Kidney (tissue), 14 donors: ENCODE results near the gene ZNF362. TPM values are rescaled to one million over a fixed set of nuclear protein-coding genes. Genes with fewer than 3 reads are reported as not detected.

Source experiments
- DNase-seq, 5 donors: peaks; one replicate each; pipeline ENCODE4 v3.0.0-alpha.2; 2013 to 2020
- FAIRE-seq: peaks from 2 replicates; lab custom pipeline; 2012; peaks lifted over from hg19 to GRCh38; lab: Jason Lieb, UNC
- H3K27ac ChIP-seq, 2 donors: one replicate each; pipeline ENCODE4 v1.7.0; 2013; ENCODE audit warnings: low read depth in 2 of 2, low read length in 2 of 2, inconsistent platforms in 1 of 2
- H3K27me3 ChIP-seq: one replicate; pipeline ENCODE4 v1.7.1; 2013; ENCODE audit warnings: low read length, inconsistent platforms; ENCODE audit not compliant: control insufficient read depth, insufficient read depth
- H3K36me3 ChIP-seq, 3 donors: one replicate each; pipeline versions ENCODE4 v1.7.0 to v1.7.1; 2013; ENCODE audit warnings: low read length in 3 of 3, control low read depth in 1 of 3, inconsistent platforms in 1 of 3; ENCODE audit not compliant: insufficient read depth in 3 of 3, control insufficient read depth in 2 of 3
- H3K4me1 ChIP-seq, 3 donors: one replicate each; pipeline versions ENCODE4 v1.7.0 to v1.7.1; 2013; ENCODE audit warnings: low read length in 3 of 3, inconsistent platforms in 1 of 3, low read depth in 1 of 3; ENCODE audit not compliant: control insufficient read depth in 2 of 3, insufficient read depth in 2 of 3
- H3K4me3 ChIP-seq, 3 donors: one replicate each; pipeline versions ENCODE4 v1.7.0 to v1.8.1; 2013; ENCODE audit warnings: low read length in 3 of 3, control low read depth in 1 of 3, inconsistent platforms in 1 of 3
- H3K9ac ChIP-seq, 3 donors: one replicate each; pipeline versions ENCODE4 v1.7.0 to v1.7.1; 2013; ENCODE audit warnings: low read length in 3 of 3, control low read depth in 1 of 3, inconsistent platforms in 1 of 3
- H3K9me3 ChIP-seq, 3 donors: one replicate each; pipeline versions ENCODE4 v1.7.0 to v1.7.1; 2013; ENCODE audit warnings: low read length in 3 of 3, control low read depth in 1 of 3, inconsistent platforms in 1 of 3; ENCODE audit not compliant: control insufficient read depth in 2 of 3, insufficient read depth in 1 of 3
- intact Hi-C: fragments of 100-400 bp; cut with DNase I; formaldehyde crosslinking; loops from one replicate; pipeline ENCODE4 v1.11.1; 2022
- polyA plus RNA-seq: library from polyadenylated mRNA; stranded (reverse); fragments of 350-450 nt; fragmentation: Illumina TruSeq; extraction: RNeasy Lipid Tissue Mini Kit (QIAGEN cat#74804); gene quantifications from one replicate; pipeline ENCODE4 v1.2.3, GENCODE V29; 2014; ENCODE audit warnings: low read depth, low replicate concordance; ENCODE audit not compliant: insufficient read depth
- total RNA-seq: library from RNA; stranded (reverse); fragmentation: NEBNext Ultra II Directional; extraction: Animal tissue kit (Norgen Biotek cat#: 25700); gene quantifications from one replicate; pipeline ENCODE4 v1.2.1, GENCODE V29; 2021
- TF ChIP-seq, protein P1 (sequence below): IDR thresholded peaks from 3 replicates; pipeline ENCODE4 v1.5.1; 2012; ENCODE audit warnings: mild to moderate bottlenecking, moderate library complexity, borderline replicate concordance; ENCODE audit not compliant: insufficient read depth; ENCODE audit errors: extremely low read depth
- donor health status: control.
- donor health status: control.
- donor health status: control.
- donor health status: control.
- donor health status: control.
- donor health status: DM: yes; HTN: yes; CAD: no.
- donor health status: Normal renal cell carcinoma (clear cell type).

ZNF362 gene
- total and polyA plus RNA-seq, 2 donors from 2014 or later: 17.4 to 36.9 TPM

DNA sequence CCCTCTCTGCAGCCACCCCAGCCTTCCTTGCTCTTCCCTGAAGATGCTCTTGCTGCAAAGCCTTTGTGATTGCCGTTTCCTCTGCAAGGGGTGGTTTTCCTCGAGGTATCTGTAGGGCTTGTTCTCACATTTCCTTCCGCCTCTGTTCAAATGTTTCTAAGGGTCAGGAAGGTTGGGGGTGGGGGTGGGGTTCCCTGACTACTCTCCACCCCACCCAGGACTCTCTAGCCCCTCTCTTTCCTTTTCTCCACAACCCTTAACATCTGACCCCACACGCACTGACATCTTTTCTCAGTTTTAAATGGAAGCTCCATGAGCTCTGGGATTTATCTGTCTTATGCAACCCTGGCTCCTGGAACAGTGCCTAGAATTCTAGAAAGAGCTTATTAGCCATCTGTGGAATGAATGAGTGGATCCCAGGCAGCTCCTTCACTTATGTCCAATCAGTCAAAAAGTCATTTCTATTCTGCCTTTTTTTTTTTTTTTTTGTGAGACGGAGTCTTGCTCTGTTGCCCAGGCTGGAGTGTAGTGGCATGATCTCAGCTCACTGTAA lies 27.3 kb upstream of the ZNF362 start:
- intact Hi-C loops: no loop called here
- H3K4me1 ChIP-seq: peaks cover 0 to 4% (median under 1%) of the 10 kb centered on the region in 3 donors
- no peak overlapping the region for H3K4me3 ChIP-seq
- no peaks in the 10 kb centered on the region for H3K36me3 ChIP-seq
- peaks cover 0 to 7% (median 0%) of the 10 kb centered on the region in 3 donors for H3K9me3 ChIP-seq
- TF ChIP-seq, protein P1, sequence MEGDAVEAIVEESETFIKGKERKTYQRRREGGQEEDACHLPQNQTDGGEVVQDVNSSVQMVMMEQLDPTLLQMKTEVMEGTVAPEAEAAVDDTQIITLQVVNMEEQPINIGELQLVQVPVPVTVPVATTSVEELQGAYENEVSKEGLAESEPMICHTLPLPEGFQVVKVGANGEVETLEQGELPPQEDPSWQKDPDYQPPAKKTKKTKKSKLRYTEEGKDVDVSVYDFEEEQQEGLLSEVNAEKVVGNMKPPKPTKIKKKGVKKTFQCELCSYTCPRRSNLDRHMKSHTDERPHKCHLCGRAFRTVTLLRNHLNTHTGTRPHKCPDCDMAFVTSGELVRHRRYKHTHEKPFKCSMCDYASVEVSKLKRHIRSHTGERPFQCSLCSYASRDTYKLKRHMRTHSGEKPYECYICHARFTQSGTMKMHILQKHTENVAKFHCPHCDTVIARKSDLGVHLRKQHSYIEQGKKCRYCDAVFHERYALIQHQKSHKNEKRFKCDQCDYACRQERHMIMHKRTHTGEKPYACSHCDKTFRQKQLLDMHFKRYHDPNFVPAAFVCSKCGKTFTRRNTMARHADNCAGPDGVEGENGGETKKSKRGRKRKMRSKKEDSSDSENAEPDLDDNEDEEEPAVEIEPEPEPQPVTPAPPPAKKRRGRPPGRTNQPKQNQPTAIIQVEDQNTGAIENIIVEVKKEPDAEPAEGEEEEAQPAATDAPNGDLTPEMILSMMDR: no peak
- no peaks in the 10 kb centered on the region for H3K27me3 ChIP-seq
- FAIRE-seq: no peak
- no peak overlapping the region for H3K9ac ChIP-seq
- no peak overlapping the region for H3K27ac ChIP-seq
- DNase-seq: peak in 2 of 5 donors; percentile 40 to 82

DNA sequence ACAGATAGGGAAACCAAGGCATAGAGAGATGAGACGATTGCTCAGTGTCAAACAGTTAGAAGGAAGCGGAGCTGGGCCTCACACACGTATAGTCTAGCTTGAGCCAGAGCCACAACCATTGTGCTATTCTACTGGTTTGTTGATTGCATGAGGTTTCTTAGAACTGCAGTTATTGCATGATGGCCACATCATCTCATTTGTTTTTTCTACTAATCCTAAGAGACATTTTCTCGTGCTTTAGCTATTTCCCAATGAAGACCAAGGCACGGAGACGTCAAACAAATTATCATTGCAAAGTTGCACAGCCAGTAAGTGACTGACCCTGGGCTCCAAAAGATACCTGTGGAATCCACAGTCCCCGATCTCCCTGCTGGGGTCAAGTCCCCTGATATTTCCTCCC lies 25.1 kb upstream of the ZNF362 start:
- H3K4me1 ChIP-seq: peaks cover 4 to 14% (median 6%) of the 10 kb centered on the region in 3 donors
- FAIRE-seq: no peak

DNA sequence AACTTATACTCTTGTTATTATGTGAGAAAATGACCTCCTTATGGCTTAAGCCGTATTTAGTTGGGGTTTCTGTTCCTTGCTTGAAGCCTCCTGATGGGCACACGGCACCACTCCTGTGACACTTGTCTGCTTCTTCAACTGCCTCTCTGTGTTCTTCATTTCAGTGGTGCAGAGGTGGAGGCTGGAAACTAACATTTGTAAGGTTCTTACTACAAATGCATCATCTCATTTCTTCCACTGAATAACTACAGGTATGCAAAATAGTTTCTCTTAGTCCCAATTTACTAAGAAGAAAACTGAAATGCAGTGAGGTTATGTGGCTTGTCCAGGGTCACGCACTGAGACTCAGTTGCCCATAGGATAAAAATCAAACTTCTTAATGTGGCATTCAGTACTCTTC lies 23.6 kb upstream of the ZNF362 start:
- no peak overlapping the region for H3K9ac ChIP-seq
- TF ChIP-seq, protein P1: no peak
- FAIRE-seq: no peak
- intact Hi-C loops: no loop called here
- no peak overlapping the region for H3K27ac ChIP-seq
- peaks cover 4 to 14% (median 6%) of the 10 kb centered on the region in 3 donors for H3K4me1 ChIP-seq
- H3K9me3 ChIP-seq: no peaks in the 10 kb centered on the region
- H3K27me3 ChIP-seq: no peaks in the 10 kb centered on the region
- no peaks in the 10 kb centered on the region for H3K36me3 ChIP-seq
- DNase-seq: no peak
- H3K4me3 ChIP-seq: no peak overlapping the region

More for the DNA sequence above, 25.1 kb upstream of the ZNF362 start:
- Histone ChIP-seq H3K9me3 (no peaks in the 10 kb centered on the region), H3K27me3 (no peaks in the 10 kb centered on the region), H3K27ac (no peak overlapping the region), H3K9ac (no peak overlapping the region), H3K4me3 (no peak overlapping the region), H3K36me3 (no peaks in the 10 kb centered on the region)
- DNase-seq: no peak
- intact Hi-C loops: no loop called here
- TF ChIP-seq, protein P1: no peak

DNA sequence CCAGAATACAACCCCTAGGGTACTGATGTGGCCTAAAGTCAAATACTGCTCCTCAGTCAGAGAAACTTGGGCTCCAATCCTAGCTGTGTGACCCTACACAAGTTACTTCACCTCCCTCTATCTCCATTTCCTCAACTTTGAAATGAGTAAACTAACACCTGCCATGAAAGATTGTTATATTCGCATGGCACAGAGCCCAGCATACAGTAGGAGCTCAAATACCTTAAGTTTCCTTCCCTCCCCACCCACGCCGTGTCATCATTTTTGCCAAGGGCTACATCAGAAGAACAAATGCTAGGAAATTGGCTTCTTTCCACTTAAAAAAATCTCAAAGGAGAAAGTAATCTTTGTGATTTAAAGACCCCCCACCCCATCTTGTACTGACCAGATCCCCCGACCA lies 22.2 kb upstream of the ZNF362 start:
- intact Hi-C loops: no loop called here
- TF ChIP-seq, protein P1: no peak
- no peak overlapping the region for H3K27ac ChIP-seq
- H3K9ac ChIP-seq: no peak overlapping the region
- no peak overlapping the region for H3K4me3 ChIP-seq
- H3K9me3 ChIP-seq: no peaks in the 10 kb centered on the region
- no peaks in the 10 kb centered on the region for H3K27me3 ChIP-seq
- FAIRE-seq (no peak), DNase-seq (no peak)
- peaks cover 0 to 14% (median 6%) of the 10 kb centered on the region in 3 donors for H3K4me1 ChIP-seq
- H3K36me3 ChIP-seq: no peaks in the 10 kb centered on the region
